Hepatic stellate cell (primary cell): ENCODE data around the gene ACSF3.

Experiments used
- DNase-seq: peaks from one replicate; pipeline ENCODE4 v3.0.0; 2011; ENCODE audit warnings: low spot score

Gene ACSF3

DNA sequence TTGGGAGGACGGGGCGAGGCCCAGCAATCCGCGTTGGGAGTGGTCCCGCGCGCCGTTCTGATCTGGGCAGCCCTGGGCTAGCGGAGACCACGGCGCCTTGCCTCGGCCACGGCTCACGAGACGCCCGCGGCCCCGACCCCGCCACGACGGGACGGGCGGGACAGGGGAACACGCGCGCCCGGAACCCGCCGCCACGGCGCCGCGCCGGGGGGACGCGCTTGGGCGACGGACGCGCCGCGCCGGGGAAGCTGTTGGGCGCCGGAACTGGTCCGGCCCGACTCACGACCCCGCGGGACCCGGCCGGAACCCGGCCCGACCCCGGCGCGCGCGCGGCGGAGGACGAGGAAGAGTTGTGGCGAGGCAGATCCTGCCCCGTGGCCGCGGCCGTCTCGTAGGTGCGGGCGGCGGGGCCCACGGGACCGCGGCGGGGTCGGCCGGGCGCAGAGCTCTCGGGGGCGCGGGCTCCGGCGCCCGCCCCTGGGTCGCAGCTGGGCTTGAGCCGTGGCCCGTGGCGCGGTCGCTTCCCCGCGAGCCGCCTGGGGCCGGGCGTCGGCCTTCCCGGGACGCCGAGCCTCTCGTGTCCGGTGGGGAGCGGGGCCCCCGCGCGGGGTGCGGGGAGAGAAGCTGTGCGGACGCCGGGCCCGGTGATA, at the start of gene ACSF3:
Gene ACSF3 (plus strand): TSS at position 251 of the 650 bp plus-strand sequence. CDS start 6,830 bp downstream, outside the sequence.
- peak; percentile 88 for DNase-seq

DNA sequence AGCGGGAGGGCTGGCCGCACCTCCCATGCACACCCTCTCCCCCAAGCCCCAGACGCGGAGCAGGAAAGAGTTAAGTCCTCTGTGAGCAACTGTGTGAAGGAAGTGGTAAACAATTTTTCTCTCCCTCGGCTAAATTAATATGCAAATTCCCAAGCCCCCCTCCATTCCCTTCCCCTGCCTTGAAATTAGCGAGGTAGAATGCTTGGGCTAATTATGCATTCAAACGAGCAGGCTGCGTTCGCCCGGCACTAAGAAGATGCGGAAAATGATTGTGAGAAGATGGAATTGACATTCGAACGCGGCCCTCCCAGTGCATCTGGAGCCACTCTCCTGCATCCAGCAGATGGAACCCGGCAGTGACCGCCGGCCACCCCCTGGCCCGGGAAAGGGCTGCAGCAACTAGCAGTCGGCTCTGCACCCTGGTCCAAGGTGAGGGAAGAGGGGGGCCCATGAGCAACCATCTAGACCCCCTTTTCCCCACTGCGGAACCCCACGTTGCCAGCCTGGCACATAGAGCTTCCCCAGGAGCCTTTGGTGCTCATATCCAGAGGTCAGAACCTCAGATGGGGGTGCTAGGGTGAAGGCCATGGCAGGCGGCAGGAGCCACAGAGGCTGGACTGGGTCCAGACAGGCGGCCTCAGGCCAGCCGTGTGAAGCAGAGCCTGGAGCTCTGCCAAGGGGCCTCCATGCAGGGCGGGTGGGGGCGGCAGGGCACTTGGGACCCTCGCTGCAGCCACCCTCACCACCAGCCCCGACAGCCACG, 49.1 kb upstream of the ACSF3 start:
- no peak for DNase-seq

DNA sequence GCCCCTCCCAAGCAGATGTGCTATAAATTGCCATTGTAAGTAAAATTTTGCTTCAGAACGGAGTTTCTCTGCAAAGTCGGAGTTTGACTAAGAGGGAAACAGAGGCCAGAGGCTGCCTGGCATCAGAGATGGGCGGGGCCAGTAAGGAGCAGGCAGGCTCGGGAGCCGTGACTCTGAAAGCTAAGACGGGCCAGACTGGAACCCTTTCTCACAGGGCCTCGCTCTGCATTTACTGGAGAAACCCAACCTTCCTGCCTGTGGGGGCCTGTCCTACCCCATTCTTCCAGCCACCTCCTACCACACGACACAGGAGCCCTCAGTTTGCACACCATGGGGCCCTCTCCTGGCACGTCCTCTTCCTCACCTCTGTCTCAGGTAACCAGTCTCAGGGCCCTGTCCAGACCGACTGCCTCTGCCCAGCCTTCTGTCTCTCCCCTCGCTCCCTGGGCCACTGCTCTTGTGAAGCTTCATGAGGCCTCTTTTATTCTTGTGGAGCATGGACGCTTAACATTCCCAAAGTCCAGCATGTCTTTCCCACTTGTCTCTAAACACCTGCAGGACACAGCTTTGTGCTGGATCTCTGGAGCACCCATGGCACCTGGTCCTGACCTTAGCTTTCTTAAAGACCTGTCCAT, 48.4 kb upstream of the ACSF3 start:
- DNase-seq, result no peak

DNA sequence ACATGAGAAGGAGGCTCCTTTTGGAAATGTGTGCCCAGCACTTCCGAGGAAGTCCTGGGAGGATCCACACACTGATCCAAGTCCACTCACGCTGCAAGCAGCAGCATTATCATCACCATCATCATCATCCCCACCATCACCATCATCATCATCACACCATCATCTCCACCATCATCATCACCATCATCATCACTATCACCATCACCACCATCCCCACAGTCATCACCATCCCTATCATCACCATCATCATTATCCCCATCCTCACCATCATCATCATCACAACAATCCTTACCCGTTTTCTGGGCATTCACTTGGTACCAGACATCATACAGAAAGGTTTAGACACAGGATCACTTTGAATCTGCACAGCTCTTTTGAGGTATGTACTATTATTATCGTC, 47.8 kb upstream of the ACSF3 start:
- DNase-seq, result no peak

DNA sequence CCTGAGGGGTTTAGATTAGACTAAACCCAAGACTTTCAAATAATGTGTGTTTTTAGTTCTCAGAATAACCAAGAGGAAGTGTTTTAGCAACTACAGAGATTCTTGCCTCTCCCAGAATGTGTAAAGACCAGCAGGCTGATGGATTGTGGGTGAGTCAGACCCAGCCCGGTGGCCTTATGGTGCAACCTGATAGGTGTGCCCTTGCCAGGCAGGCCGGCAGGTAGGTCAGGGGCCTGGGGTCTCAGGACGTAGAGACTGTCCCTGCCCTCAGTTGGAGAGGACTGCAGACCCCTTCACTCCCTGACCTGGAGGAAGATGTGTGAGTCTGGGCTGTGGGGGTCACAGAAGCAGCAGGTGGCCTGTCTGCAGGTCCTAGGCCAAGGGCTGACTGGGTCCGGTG, 47.2 kb upstream of the ACSF3 start:
- DNase-seq, result no peak

DNA sequence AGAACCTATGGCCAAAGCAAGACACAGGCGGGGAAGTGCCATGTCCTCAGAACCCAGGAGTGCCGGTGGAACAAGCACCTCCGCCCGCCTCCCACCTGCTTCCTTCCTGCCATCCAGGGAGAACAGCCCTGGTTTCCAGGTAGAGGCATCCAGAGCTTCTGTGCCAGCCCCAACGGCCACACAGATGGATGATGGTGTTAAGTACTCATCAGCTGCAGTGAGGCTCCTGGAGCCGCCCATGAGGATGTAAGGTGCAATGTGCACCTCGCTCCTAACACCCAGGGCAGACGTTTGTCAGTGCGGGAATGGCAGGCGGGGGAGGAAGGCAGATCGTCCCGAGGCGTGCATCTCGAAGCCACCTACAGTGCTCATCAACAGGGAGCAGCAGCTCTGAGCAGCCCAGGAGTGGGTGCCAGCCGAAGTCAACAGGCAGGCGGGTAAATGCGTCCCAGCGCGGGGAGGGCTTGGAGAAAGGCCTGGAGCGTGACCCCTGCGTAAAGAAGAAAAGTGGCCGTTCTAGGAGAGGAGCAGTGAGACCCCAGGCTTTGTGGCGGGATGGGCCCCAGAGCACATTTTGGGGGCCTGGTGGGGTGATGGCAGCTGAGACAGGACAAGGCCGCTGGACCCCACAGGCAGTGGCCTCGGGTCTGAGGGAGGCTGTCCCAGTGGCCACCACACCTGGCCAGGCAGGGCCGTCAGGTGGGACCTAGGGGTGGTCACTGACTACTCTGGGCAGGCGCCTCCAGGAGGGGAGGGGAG, 46.1 kb upstream of the ACSF3 start:
- DNase-seq, result no peak

DNA sequence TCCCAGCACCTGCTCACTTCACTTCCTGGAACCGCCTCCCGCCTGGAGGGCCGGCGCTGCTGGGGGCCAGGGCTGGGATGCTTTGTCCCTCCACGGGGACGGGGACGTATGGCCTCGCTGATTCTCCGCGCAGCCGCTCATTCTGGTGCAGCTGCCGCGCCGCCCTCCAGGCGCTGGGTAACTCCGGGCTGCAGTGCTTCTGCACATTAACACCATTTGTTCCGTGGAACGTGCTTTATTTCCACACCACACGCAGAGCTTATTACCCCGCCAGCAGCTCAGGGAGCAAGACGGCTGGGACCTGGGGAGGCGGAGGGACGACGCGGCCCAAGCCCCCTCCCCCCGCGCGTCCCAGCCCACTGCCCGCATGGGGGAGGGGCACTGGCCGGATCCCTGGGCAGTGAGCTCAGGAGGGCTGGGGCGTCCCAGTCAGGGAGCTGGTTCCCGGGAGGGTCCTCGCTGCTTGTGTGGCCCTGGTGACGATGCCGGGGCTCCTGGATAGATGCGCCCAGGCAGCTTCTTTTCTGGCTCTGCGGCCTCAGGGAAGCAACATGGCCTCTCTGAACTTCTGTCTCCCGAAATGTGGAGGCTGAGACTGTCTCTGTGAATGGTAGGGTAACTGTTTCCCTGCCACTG, 45.4 kb upstream of the ACSF3 start:
- DNase-seq, result no peak

DNA sequence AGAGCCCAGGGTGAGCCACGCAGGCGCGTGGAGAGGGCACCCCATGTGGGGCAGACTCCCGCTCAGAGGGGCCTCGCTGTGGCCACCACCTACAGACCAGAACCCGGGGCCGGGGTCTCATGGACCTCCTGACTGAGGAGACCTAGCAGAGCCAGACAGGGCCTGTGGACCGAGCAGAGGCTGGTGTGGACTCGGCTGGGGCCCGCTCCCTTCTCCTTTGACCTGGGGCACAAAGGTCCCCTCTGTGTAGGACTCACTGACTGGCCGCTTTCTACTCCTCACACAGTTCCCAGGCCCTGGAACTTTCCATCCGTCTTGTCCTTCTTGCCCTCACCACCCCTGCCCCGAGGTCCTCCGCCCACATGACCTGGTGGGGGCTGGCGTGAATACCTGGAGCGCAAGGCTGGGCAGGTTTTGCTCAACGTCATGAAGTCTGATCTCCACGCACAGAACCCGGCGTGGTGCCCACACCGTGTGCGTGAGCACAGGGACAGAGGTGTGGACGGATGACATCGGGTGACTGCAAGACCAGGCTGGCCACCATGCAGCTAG, 44.7 kb upstream of the ACSF3 start:
- DNase-seq, result no peak

DNA sequence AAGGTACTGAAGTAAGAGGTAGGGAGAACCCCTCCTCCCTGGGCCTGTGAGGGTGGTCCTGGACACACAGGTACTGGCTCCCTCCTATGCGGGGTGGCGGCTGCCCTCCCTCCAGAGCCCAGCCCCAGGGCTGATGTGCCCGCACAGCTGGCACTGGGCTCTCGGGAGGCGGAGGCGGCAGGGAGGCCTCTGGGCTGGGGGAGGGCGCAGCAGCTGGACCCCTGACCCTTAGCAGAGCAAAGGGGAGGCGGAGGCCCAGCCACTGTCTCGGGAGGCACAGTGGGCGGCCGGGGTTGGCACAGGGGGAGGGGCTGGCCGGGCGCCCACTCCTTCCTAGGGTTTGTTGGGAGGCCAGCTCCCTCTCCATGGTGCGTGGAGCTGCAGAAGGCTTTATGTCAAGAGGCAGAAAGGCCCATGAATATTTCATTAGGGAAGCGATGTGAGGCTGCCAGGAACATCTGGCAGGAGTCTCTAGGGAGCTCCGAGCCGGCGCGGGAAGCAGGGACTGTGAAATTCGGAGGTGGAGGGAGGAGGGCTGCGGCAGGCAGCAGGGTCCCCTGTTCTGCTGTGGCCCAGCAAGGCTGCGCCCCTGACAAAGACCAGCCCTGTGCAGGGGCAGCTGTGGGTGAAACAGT, 44.1 kb upstream of the ACSF3 start:
- no peak for DNase-seq

DNA sequence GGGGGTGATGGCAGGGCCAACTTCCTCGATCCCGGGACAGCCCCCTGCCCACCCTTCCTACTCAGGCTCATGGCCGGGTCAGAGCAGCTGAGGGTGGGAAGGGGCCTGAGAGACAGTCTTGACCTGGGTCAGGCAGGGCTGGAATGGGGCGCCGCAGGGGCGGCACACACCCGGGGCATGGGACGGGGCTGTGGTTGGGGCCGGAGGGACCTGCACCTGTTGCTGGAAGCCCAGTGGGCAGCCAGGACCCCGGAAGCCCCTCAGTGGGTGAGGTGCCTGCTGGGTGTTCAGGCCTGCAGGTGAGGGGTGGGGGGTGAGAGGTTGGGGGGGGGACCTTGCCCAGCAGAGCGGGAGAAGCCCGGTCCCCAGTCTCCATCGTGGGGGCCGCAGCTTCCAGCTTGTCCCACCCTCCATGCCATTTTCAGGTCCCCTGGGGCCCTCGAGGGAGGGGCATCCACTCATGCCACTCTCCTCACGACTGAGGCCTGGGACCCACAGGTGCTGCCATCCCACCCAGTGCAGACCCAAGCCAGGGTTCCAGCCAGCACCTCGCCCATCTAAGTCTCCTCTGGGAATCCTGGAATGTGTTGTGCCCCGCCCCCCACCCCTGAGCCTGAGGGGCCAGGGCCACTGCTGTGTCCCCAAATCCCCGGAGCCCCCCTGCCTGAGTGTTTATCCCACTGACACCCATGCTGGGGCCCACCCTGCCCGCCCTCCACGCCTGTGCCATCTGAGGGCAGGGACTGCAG, 43.4 kb upstream of the ACSF3 start:
- DNase-seq, result no peak

DNA sequence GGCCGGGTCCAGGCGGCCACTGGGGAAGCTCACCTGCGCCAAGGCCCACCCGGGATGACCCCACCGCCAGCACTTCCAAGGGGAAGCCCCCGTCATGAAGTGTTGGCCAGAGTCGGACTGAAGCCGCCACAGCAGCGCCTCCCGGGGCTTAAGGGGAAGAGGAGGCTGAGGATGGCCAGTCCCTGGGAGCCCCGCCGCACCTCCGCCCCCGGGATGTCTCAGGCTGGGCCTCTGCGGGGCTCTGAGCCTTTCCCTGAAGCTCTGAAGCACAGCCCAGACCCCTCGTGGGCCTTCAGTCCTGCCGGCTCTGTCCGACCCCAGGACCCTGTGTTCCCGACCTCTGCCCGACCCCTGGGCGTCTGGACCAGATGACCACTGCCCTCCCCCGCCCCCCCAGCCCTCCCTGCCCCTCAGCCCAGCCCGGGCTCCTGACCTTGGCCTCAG, 42.8 kb upstream of the ACSF3 start:
- no peak for DNase-seq

DNA sequence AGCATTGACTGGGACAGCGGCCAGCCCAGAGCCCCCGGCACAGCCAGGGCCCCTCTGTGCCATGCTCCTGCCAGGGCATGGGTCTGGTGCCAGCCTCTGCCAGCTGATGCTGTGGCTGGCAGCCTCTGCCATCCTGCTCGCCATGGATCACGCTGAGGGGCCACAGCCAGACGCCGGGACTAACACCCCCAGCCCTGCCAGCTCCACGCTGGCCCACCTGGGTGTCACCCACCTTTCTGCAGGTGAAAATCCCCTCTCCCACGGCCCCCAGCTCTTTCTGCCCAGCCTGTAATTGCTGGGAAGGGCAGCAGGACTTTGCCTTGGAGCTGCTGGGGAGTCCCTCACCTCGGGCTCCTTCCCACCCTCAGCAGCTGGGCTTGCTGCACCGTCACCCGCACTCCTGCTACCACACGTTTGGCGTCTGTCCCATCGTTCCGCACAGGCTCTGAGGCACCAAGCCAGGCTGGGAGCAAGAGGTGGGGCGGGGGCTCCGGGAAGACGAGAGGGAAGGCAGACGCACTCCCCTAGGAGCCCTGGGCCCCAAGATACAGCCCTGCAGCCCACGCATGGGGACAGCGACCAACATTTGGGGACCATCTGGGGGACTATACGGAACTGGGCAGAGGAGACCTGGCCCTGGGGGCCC, 42.0 kb upstream of the ACSF3 start:
- no peak for DNase-seq

DNA sequence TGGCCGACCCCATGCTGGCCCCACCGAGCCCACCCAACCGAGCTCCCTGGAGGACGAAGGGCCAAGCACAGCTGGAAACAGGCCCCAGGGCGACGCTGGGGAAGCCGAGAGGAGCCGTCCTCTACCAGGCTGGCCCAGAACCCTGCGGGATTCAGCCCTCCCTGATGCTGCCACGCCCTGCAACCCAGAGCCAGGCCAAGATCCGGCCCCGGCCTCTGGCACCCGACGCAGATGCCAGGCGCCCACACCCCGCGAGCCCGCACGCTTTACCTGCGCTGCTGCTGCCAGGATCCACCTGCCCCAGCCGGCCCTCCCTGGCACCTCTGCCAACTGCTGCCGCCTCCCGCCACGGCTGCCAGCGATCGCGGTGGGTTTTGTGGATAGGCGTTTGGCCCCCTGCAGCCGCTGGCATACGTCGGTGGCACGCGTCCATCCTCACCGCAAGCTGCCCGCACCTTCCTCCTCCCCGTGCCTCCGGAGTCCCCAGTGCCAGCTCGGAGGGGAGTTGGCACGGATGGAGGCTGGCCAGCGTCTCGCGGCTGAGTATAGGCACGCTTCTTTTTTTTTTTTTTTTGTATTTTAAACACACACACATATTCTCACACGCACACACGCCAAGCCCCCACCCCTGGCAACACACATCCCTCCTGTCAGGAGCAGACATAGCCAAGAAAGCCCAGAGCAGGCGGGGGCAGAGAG, 41.3 kb upstream of the ACSF3 start:
- no peak for DNase-seq

DNA sequence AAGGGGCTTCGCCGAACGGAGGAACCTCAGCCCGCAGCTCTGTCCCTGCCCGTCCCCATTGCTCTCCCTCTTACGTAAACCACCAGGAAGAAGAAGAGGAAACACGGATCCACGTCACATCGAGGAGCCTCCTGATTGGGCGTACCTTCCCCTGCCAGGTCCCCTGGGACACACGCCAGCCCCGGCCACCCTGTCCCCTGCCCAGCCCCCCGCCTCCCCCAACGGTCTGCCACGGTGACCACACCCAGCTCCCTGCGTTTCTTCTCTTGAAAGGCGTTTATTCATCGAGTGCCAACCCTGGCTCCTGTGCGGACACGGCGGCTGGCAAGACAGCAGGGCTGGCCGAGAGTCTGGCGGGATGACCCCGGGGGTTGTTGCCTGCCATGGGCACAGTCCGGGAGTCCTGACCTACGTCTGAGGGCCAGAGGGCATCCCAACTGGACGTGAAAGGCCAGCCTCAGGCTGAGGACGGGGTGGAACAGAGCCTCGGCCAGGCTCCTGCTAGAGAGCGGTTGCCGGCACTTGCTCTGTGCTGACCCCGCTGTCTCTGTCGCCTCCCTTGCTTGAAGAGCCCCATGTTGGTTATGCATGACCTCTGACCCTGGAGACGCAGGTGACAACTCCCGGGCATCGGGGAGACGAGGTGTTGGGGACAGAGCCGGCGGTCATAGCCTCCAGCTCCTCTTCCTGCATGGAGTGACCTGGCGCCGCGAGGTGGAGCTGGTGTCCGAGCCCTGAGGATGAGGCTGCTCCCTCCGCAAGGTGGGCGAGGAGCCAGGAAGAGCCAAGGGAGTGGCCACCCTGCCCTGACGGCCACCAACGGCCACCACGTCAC, 40.5 kb upstream of the ACSF3 start:
- no peak for DNase-seq

DNA sequence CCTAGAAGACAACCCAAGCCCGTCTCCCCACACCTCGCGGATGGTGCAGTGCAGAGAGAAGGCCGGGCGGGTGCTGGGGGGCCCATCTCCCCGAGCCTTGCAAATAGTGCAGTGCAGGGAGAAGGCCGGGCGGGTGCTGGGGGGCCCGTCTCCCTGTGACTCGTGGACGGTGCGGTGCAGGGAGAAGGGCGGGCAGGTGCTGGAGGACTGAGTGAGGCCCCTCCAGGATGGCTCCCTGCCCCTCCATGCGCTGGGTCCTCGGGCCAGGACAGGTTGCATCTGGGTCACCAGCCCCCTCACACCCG, 40.0 kb upstream of the ACSF3 start:
- no peak for DNase-seq

DNA sequence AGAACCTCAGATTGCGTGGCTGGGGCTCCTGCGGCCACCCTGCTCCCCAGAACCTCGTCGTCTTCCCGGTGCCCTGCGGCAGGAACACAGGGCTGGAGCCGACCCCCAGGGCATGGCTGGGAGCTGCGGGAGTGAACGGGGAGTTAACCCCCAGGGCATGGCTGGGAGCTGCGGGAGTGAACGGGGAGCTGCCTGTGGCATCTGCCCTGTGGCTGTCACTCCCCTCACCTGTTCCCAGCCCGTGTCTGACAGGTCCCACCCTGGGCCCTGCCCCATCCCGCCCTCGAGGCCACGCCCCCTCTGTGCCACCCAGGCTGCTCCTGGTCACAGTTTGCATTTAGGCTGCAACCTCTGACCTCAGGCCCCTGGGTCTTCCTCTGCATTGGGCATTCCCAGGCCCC, 39.4 kb upstream of the ACSF3 start:
- DNase-seq, result no peak

DNA sequence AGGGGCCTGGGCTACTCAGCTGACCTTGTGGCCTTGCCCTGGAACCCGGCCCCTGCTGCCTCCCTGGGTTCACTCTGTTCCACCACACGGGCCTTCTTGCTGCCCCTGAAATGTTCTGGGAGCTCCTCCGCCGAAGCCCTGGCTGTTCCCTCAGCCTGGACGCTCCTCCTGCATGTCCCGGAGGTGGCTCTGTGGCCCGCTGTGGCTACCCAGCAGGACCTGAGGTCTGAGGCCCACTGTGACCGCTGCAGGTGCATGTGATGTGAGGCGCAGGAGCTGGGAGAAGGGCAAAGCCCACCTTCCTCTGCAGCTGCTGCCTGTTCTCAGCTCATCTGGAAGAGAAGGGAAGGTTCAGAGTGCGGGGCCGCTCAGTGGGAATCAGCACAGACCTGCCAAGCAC, 38.9 kb upstream of the ACSF3 start:
- DNase-seq, result no peak

DNA sequence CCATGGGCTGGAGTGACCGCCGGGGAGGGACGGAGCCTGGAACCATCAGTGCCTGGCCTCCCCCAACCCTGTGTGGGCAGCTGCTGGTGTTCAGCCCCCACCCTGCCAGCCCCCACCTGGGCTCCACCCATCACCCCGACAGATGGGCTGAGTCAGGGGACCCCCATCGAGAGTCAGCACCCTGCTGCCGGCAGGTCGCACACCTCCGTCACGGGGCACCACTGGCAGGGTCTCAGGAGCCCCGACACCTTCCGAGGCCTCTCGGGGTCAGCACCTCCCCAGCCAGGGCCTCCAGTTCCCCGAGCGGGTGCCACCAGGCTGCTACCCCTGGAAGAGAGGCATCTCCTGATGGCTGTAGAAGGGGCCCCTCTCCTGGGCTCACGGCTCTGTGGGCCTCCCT, 38.3 kb upstream of the ACSF3 start:
- no peak for DNase-seq
